NB4 (cell line): ENCODE data around the gene SWI5.

Source experiments
- POLR2A ChIP-seq: IDR thresholded peaks from 2 replicates; pipeline ENCODE4 v1.6.1; 2011; ENCODE audit warnings: mild to moderate bottlenecking; ENCODE audit not compliant: insufficient read length; ENCODE audit errors: extremely low read depth
- TF ChIP-seq, protein P1 (sequence below): IDR thresholded peaks from one replicate; pipeline ENCODE4 v1.5.1; 2012; ENCODE audit warnings: low read depth, low read length

DNA sequence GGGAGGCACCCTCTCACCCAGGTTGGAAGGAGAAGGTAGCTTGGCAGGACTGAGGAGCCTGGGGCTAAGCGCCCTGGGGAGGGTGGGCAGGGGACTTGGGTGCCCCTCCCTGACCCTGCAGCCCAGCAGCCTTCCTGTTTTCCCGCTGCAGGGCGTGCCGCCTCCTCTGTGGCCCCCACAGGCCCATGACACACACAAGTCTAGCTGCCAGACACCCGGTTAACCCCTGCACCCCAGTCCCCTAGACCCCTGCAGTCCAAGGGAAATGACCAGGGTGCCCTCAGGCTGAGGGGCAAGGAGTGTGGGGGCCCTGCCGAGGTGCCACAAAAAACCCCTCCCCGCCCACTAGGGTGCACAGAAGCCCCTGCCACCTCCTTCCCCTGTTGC lies 33.3 kb upstream of the SWI5 start:
- TF ChIP-seq POLR2A, result no peak
- TF ChIP-seq, protein P1, sequence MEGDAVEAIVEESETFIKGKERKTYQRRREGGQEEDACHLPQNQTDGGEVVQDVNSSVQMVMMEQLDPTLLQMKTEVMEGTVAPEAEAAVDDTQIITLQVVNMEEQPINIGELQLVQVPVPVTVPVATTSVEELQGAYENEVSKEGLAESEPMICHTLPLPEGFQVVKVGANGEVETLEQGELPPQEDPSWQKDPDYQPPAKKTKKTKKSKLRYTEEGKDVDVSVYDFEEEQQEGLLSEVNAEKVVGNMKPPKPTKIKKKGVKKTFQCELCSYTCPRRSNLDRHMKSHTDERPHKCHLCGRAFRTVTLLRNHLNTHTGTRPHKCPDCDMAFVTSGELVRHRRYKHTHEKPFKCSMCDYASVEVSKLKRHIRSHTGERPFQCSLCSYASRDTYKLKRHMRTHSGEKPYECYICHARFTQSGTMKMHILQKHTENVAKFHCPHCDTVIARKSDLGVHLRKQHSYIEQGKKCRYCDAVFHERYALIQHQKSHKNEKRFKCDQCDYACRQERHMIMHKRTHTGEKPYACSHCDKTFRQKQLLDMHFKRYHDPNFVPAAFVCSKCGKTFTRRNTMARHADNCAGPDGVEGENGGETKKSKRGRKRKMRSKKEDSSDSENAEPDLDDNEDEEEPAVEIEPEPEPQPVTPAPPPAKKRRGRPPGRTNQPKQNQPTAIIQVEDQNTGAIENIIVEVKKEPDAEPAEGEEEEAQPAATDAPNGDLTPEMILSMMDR, result no peak
